ENCODE results near the gene NME7.

The NME7 gene

GRCh38 chr1:169143346-169143745 lies 224.3 kb downstream of the NME7 start:
- Histone ChIP-seq H3K27me3 (no peaks in the 10 kb centered on the region), H3K4me3 (ENCODE audit: low read depth, low read length) (no peak overlapping the region), H3K9me3 (no peaks in the 10 kb centered on the region), H3K36me3 (no peaks in the 10 kb centered on the region), H3K4me1 (no peaks in the 10 kb centered on the region; the same call in 1 of the 2 replicates)
- no peak for DNase-seq
- no peak for TF ChIP-seq CTCF (IDR thresholded peaks at IDR 0.05; ENCODE audit: low read depth, low read length)

GRCh38 chr1:169142129-169142528 lies 225.5 kb downstream of the NME7 start:
- Histone ChIP-seq H3K4me3 (ENCODE audit: low read depth, low read length) (no peak overlapping the region), H3K9me3 (no peaks in the 10 kb centered on the region), H3K4me1 (no peaks in the 10 kb centered on the region; the same call in 1 of the 2 replicates), H3K27me3 (no peaks in the 10 kb centered on the region), H3K36me3 (no peaks in the 10 kb centered on the region)
- TF ChIP-seq CTCF (IDR thresholded peaks at IDR 0.05; ENCODE audit: low read depth, low read length) = no peak
- no peak for DNase-seq

- Histone ChIP-seq H3K9me3 (no peaks in the 10 kb centered on the region), H3K4me1 (no peaks in the 10 kb centered on the region; the same call in 1 of the 2 replicates), H3K27me3 (no peaks in the 10 kb centered on the region), H3K4me3 (ENCODE audit: low read depth, low read length) (no peak overlapping the region), H3K36me3 (no peaks in the 10 kb centered on the region)
- no peak for DNase-seq
- no peak for TF ChIP-seq CTCF (IDR thresholded peaks at IDR 0.05; ENCODE audit: low read depth, low read length)
Observed at GRCh38 chr1:169141356-169141755, 226.2 kb downstream of the NME7 start.

GRCh38 chr1:169138866-169139670 lies 228.5 kb downstream of the NME7 start:
- no peak for DNase-seq
- Histone ChIP-seq H3K4me3 (ENCODE audit: low read depth, low read length) (no peak overlapping the region), H3K36me3 (peaks cover 6% of the 10 kb centered on the region; the same call in 1 of the 2 replicates), H3K27me3 (no peaks in the 10 kb centered on the region), H3K9me3 (no peaks in the 10 kb centered on the region), H3K4me1 (peaks cover 5% of the 10 kb centered on the region)
- TF ChIP-seq CTCF (IDR thresholded peaks at IDR 0.05; ENCODE audit: low read depth, low read length) = no peak

GRCh38 chr1:169137357-169137756 lies 230.2 kb downstream of the NME7 start:
- Histone ChIP-seq H3K9me3 (no peaks in the 10 kb centered on the region), H3K4me1 (peaks cover 9% of the 10 kb centered on the region), H3K4me3 (ENCODE audit: low read depth, low read length) (no peak overlapping the region), H3K36me3 (peaks cover 22% of the 10 kb centered on the region), H3K27me3 (no peaks in the 10 kb centered on the region)
- TF ChIP-seq CTCF (IDR thresholded peaks at IDR 0.05; ENCODE audit: low read depth, low read length) = no peak
- DNase-seq = no peak

GRCh38 chr1:169133801-169134502 lies 233.6 kb downstream of the NME7 start:
- H3K4me1 ChIP-seq = peaks cover 9% of the 10 kb centered on the region; the same call in 1 of the 2 replicates
- TF ChIP-seq CTCF (IDR thresholded peaks at IDR 0.05; ENCODE audit: low read depth, low read length) = peak; percentile 28; the same call in 1 of the 2 replicates
- DNase-seq = no peak
- H3K36me3 ChIP-seq = peaks cover 49% of the 10 kb centered on the region
- no peaks in the 10 kb centered on the region for H3K27me3 ChIP-seq
- H3K4me3 ChIP-seq (ENCODE audit: low read depth, low read length) = no peak overlapping the region
- H3K9me3 ChIP-seq = no peaks in the 10 kb centered on the region
